Measurements from ENCODE around the gene HSP90AB1.

- TF ChIP-seq POLR2A (IDR thresholded peaks at IDR 0.05; ENCODE audit: low read length) (peak; percentile 75), GATA1 (IDR thresholded peaks at IDR 0.05; ENCODE audit: low read depth, low read length) (peak; percentile 91)
Observed at GRCh38 chr6:44225579-44226325, 21.1 kb upstream of the HSP90AB1 start.

All from erythroblast (primary cell).